Measurements from ENCODE around the gene SERPINA4.
"Not testable (repeated sequence)": the region's sequence is repeated elsewhere in the genome, so short reads cannot be mapped to it uniquely, and the experiment has no call there.

The SERPINA4 gene

DNA sequence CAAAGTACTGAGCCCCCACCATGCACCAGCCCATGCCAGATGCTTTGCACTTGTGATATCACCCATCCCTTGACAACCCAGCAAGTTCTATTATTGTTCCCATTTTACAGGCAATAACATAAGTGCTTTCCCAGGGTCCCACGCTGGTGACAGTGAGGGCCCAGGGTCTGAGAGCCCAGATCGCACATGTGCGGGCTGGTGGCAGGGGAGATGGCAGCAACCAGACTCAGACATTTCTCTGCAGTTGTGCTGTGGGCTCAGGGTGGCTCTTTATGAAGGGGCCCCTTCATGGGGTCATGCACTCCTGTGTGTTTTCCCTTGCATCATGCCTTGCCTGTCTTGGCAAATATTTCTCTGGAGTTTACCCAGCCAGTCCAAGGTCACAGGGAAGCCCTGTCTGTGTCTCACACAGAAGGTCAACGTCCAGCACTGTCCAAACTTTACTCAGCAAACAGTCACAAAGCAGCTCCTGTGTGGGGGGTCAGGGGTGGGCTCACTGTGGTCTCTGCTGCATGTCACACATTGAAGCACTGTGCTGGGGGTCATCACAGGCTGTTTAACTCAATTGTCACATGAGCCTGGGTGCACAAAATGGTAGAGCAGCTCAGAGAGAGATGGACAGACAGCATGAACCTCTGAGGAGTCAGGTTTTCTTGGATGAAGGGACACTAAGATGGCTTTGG is 32.6 kb downstream of the SERPINA4 start:
- no peak for DNase-seq

DNA sequence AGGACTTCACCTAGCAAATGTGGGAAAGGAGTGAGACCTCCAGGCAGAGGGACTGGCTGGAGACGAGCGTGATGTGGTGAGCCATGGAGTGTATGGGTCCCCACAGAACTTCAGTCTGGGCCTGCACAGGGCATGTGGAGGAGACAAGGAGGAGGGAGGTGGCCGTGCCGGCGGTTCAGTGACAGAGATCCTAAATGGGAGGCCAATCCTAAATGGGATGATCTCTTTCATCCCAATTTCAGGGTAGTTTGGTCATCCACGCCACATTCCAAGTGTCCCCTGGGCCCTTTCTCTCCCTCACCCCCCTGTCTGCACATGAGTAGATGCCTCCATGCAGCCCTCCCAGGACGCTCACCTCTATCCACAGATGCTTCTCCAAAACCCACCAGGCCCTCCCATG is 33.2 kb downstream of the SERPINA4 start:
- no peak for DNase-seq

- no peak for DNase-seq
Observed at GRCh38 chr14:94595912-94596311, 34.7 kb downstream of the SERPINA4 start.

DNA sequence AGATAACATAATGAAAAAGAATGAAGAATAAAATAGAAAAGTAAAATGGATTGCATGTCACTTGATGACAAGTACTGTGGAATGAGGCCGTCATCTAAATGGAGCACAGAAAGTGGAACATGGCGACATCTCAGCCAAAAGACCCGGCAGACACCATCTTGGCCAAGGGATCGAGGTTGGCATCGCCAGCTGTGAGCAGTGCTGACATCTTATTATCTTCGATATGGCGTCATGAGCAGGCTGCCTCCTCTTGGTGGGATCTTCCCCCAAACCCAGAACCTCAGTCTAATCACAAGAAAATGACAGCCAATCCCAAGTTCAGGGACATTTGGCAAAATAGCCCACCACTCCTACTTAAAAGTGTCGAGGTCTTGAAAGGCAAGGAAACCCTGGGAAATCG is 35.1 kb downstream of the SERPINA4 start:
- DNase-seq: no peak

- no peak for DNase-seq
Observed at GRCh38 chr14:94597788-94598187, 36.5 kb downstream of the SERPINA4 start.

DNA sequence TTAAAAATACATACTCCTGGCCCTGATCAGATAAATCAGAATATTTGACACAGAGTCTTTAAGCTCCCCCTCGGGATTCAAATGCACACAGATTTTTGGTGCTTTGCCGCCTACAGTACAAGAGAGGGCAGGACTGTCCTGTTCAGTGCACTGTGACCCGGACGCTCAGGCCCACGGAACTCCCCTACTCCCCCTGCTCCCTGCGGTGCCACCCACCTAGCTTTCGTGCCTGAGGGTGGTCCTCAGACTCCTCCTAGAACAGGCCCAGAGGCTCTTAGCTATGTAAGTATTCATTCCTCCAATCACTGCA is 37.2 kb downstream of the SERPINA4 start:
- DNase-seq: no peak

GRCh38 chr14:94598816-94599655 is 37.8 kb downstream of the SERPINA4 start:
- DNase-seq: no peak

DNA sequence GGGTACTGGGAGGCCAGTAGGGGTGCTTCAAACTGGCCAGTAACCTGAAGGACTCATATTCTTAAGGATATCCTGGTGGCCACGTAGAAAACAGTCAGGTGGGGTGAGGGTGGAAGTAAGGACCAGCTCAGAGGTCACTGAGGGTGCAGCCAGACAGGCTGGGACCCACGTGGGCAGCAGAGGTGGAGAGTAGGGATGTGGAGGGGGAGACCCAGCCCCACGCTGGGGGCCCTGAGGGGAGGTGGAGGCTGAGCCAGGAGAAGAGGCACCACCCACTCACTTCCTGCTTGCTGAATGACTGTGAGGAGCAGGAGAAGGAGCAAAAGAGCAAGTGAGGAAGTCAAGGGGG is 38.4 kb downstream of the SERPINA4 start:
- no peak for DNase-seq

DNA sequence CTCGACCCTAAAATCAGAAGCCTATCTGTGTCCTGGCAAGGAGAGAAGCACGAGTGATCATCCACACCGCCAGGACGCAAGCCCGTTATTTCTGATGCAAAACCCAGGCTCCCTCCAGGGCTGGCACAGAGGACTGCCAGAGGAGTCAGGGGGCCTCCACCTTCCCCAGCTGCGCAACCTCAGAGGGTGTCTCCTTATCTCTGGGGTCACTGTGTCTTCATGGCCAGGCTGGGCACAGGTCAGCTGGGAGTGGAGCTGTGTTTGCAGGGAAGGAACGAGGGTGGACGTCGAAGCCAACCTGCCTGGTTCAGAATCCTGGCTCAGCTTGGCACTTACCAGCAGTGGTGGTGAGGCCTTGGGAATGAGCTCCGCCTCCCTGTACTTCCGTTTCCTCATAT is 38.9 kb downstream of the SERPINA4 start:
- no peak for DNase-seq

- no peak for DNase-seq
Observed at GRCh38 chr14:94601884-94602391, 40.7 kb downstream of the SERPINA4 start.

- no peak for DNase-seq
Observed at GRCh38 chr14:94602722-94603121, 41.5 kb downstream of the SERPINA4 start.

DNA sequence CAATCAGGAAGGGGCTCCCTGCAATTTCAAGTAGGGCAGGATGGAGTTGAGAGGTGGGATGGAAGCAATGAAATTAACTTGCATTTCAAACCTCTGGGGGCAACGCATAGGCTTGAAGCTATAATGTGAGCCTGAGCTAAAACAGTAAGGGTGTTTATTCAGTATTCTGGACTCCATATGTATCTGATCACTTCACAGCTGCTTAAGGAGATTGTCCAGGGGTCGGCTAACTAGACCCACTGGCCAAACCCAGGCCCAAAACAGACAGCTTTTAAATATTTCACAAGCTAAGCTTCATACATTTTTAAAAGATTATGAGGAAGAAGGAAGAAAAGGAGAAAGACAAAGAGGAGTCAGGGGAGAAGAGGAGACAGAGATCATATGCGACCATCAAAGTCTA is 44.1 kb downstream of the SERPINA4 start:
- DNase-seq: no peak

GRCh38 chr14:94608966-94609365 is 47.7 kb downstream of the SERPINA4 start:
- DNase-seq: not testable (repeated sequence)

GRCh38 chr14:94611179-94611578 is 49.9 kb downstream of the SERPINA4 start:
- no peak for DNase-seq

- no peak for DNase-seq
Observed at GRCh38 chr14:94612174-94612573, 50.9 kb downstream of the SERPINA4 start, which contains the start of gene SERPINA3. Gene SERPINA3, plus strand, starts transcription at chr14:94612391. Its CDS starts 2,051 bp downstream, at chr14:94614442.

DNA sequence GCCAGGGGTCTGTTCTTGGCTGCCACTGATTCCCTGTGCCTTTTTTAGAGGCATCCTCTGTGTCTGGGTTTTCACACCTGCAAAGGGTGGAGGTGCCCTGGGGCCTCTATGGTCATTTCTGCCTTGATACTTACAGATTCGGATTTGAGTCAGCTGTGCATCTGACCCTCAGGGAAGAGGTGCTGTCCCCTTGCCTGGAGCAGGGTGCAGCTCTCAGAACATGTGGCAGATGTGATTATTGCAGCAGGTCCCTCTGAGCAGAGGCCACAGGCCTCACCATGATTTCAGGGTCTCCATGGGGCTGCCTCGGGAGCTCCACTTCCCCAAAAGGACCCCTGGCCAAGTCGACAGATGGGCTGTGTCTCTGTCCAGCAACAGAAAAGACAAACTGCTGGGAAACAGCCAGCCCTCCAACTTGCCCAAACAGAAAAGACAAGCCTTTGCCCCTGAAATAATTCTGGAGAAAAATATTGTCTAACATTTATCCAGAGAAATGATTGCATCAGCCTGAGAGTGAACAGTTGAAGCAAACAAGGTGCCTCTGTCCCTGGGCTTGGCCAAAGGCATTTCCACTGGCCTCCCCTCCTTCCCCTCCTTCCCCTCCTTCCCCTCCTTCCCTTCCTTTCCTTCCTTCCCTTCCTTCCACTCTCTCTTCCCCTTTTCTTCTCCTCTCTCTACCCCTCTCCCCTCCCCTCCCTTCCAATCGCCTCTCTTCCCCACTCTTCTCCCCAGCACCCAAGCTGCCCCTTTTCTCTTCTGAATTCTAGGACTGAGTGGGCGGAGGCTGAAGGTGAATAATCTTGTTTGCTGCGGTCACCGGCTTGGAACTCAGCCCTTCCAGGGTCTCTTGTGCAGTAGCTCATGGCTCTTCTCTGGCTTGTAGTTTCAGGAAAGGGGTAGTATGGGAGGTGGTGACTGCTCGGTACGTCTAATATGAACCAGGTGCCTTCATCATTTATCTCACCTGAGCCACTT is 51.6 kb downstream of the SERPINA4 start:
- no peak for DNase-seq

- no peak for DNase-seq
Observed at GRCh38 chr14:94613720-94614644, 52.7 kb downstream of the SERPINA4 start.

- DNase-seq: no peak
Observed at GRCh38 chr14:94614802-94615201, 53.6 kb downstream of the SERPINA4 start.

GRCh38 chr14:94615254-94615653 is 54.0 kb downstream of the SERPINA4 start:
- no peak for DNase-seq

DNA sequence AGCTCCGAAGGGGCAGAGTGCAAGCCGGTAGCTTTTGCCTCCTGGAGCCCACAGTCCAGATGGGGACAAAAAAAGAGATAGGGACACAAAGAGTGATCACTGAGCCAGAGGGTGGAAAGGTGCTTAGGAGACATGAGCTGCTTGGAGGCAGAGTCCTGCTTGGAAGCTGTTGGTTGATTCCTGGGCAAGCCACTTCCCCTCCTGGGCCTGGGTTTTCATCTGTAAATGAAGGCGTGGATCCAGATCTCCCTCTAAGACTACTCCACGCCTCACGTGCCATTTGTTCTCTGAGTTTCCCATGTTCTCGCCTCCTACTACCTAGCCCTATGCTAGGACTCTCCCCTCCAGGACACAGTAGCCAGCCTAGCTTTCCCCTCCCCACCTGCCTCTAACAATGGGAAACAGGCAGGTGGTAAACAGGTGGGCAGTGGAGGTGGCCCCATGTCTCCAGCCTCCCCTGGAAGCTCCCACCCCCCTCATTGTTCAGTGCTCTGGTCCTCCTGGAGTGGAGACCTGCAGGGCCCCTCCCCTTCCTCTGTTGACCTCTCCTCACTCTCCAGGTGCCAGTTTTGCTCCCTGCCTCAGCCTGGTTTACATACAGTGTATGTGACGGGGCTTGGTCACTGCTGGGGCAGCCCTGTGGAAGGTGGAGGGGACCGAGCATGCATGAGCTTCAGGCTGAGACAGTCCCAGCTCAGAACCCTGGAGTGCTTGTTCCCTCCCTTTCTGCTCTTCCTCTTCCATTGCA is 54.8 kb downstream of the SERPINA4 start:
- DNase-seq: no peak

DNA sequence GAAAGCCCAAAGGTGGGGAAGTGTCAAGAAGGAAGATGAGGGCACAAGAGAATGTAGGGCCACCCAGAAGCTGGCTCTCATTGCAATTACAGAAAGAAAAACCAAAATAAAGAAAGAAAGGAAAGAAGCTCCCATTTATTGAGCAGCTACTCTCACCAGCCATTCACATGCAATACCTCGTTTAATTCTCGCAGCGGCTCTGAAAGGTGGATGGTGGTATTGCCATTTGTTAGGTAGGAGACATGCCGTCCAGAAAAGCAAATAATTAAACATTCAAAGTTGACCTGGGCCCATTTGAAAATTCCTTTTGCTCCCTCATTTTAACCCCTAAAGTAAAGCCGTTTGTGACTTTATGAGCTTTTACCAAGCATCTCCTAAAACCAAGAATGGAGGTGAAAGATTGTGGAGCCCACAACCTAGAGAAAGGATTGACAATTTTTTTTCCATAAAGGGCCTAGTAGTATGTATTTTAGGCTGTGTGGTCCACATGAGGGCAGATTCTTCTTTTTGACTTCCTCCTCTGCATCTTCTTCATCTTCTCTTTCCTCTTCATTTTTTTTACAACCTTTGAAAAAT is 56.2 kb downstream of the SERPINA4 start:
- no peak for DNase-seq

Measured in NCI-H1092 (cell line).